ENCODE data around the gene INPP1.
"Not testable (repeated sequence)": the region's sequence is repeated elsewhere in the genome, so short reads cannot be mapped to it uniquely, and the experiment has no call there.

The INPP1 gene

GRCh38 chr2:190343536-190344275, at the start of gene INPP1:
TSS of gene INPP1 (plus strand) at chr2:190343589. CDS start at chr2:190360103, 16,514 bp downstream.
- peak; percentile 76 for DNase-seq

- DNase-seq = not testable (repeated sequence)
Measured at GRCh38 chr2:190297880-190298279, 45.5 kb upstream of the INPP1 start.

GRCh38 chr2:190301032-190301431, 42.4 kb upstream of the INPP1 start:
- DNase-seq = no peak

GRCh38 chr2:190302052-190302451, 41.3 kb upstream of the INPP1 start:
- DNase-seq = no peak

- no peak for DNase-seq
Measured at GRCh38 chr2:190303647-190304046, 39.7 kb upstream of the INPP1 start.

- DNase-seq = no peak
Measured at GRCh38 chr2:190304404-190304803, 39.0 kb upstream of the INPP1 start.

GRCh38 chr2:190308031-190308430, 35.4 kb upstream of the INPP1 start:
- no peak for DNase-seq

- DNase-seq = no peak
Measured at GRCh38 chr2:190311893-190312634, 31.3 kb upstream of the INPP1 start.

GRCh38 chr2:190312635-190313025, 30.8 kb upstream of the INPP1 start:
- DNase-seq = not testable (repeated sequence)

- DNase-seq = no peak
Measured at GRCh38 chr2:190313880-190314279, 29.5 kb upstream of the INPP1 start.

- DNase-seq = no peak
Measured at GRCh38 chr2:190315273-190315672, 28.1 kb upstream of the INPP1 start.

GRCh38 chr2:190318514-190318913, 24.9 kb upstream of the INPP1 start:
- no peak for DNase-seq

GRCh38 chr2:190318931-190319554, 24.3 kb upstream of the INPP1 start:
- DNase-seq = peak; percentile 54

GRCh38 chr2:190319555-190320498, 23.6 kb upstream of the INPP1 start, which contains the start of gene HIBCH:
TSS of gene HIBCH (minus strand) at chr2:190319826. CDS start at chr2:190319750, 76 bp downstream.
- peak; percentile 98 for DNase-seq

GRCh38 chr2:190320696-190321095, 22.7 kb upstream of the INPP1 start:
- DNase-seq = no peak

- no peak for DNase-seq
Measured at GRCh38 chr2:190323406-190323805, 20.0 kb upstream of the INPP1 start.

- no peak for DNase-seq
Measured at GRCh38 chr2:190325588-190325987, 17.8 kb upstream of the INPP1 start.

GRCh38 chr2:190327867-190328572, 15.4 kb upstream of the INPP1 start:
- no peak for DNase-seq

GRCh38 chr2:190328573-190329147, 14.7 kb upstream of the INPP1 start:
- DNase-seq = no peak

- no peak for DNase-seq
Measured at GRCh38 chr2:190333395-190333794, 10.0 kb upstream of the INPP1 start.

GRCh38 chr2:190333928-190334327, 9.5 kb upstream of the INPP1 start:
- no peak for DNase-seq

Measured in NCI-H526 treated with DMSO at 0.1 percent for 48 hours (cell line).